Ishikawa (cell line): Measurements from ENCODE around the gene UNC13A.

ENCODE experiments used
- CEBPB ChIP-seq: IDR thresholded peaks from 2 replicates; pipeline ENCODE4 v1.6.1; 2012
- CREB1 ChIP-seq: IDR thresholded peaks from 2 replicates; pipeline ENCODE4 v1.6.1; 2012; ENCODE audit warnings: low read depth
- EP300 ChIP-seq: IDR thresholded peaks from 2 replicates; pipeline ENCODE4 v1.6.1; 2012; ENCODE audit warnings: borderline replicate concordance
- FOXM1 ChIP-seq: IDR thresholded peaks from 2 replicates; pipeline ENCODE4 v1.6.1; 2012; ENCODE audit warnings: low read depth, borderline replicate concordance
- TAF1 ChIP-seq: IDR thresholded peaks from 2 replicates; pipeline ENCODE4 v1.6.1; 2012; ENCODE audit warnings: low read depth, mild to moderate bottlenecking
- TEAD4 ChIP-seq: IDR thresholded peaks from 2 replicates; pipeline ENCODE4 v1.6.1; 2012
- TF ChIP-seq, protein P1 (sequence below): IDR thresholded peaks from 2 replicates; pipeline ENCODE4 v1.6.1; 2012
- TF ChIP-seq, protein P2 (sequence below): IDR thresholded peaks from 2 replicates; pipeline ENCODE4 v1.6.1; 2012; ENCODE audit warnings: low read depth, mild to moderate bottlenecking

DNA sequence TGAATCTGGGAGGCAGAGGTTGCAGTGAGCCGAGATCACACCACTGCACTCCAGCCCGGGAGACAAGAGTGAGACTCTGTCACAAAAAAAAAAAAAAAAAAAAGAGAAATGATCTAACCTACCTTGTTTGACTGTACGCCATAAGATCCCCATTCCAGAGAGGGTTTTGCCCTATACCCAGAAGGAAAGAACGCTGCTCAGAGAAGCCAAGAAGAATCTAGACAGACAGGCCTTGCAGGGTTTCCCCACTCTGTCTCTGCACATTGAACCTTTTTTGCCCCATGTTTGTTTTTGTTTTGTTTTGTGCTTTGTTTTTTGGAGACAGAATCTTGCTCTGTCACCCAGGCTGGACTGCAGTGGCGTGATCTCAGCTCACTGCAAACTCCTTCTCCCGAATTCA, 23.7 kb upstream of the UNC13A start:
- TF ChIP-seq CREB1 (no peak), EP300 (no peak), CEBPB (no peak), TAF1 (no peak), TEAD4 (no peak), FOXM1 (no peak)
- TF ChIP-seq, protein P1, sequence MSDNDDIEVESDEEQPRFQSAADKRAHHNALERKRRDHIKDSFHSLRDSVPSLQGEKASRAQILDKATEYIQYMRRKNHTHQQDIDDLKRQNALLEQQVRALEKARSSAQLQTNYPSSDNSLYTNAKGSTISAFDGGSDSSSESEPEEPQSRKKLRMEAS, result no peak
- TF ChIP-seq, protein P2, sequence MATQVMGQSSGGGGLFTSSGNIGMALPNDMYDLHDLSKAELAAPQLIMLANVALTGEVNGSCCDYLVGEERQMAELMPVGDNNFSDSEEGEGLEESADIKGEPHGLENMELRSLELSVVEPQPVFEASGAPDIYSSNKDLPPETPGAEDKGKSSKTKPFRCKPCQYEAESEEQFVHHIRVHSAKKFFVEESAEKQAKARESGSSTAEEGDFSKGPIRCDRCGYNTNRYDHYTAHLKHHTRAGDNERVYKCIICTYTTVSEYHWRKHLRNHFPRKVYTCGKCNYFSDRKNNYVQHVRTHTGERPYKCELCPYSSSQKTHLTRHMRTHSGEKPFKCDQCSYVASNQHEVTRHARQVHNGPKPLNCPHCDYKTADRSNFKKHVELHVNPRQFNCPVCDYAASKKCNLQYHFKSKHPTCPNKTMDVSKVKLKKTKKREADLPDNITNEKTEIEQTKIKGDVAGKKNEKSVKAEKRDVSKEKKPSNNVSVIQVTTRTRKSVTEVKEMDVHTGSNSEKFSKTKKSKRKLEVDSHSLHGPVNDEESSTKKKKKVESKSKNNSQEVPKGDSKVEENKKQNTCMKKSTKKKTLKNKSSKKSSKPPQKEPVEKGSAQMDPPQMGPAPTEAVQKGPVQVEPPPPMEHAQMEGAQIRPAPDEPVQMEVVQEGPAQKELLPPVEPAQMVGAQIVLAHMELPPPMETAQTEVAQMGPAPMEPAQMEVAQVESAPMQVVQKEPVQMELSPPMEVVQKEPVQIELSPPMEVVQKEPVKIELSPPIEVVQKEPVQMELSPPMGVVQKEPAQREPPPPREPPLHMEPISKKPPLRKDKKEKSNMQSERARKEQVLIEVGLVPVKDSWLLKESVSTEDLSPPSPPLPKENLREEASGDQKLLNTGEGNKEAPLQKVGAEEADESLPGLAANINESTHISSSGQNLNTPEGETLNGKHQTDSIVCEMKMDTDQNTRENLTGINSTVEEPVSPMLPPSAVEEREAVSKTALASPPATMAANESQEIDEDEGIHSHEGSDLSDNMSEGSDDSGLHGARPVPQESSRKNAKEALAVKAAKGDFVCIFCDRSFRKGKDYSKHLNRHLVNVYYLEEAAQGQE, result no peak
